GM21367 (cell line): ENCODE measurements around the gene CYB561D2.

ENCODE experiments used
- ATAC-seq: cut with Tn5 transposase; IDR thresholded peaks from one replicate; pipeline ENCODE4 v1.9.1; 2021; ENCODE audit not compliant: unreplicated experiment

CYB561D2 gene

GRCh38 chr3:50359760-50360110, 9.1 kb downstream of the CYB561D2 start:
- ATAC-seq, result no peak

GRCh38 chr3:50364573-50365079, 14.0 kb downstream of the CYB561D2 start:
- ATAC-seq, result no peak

DNA sequence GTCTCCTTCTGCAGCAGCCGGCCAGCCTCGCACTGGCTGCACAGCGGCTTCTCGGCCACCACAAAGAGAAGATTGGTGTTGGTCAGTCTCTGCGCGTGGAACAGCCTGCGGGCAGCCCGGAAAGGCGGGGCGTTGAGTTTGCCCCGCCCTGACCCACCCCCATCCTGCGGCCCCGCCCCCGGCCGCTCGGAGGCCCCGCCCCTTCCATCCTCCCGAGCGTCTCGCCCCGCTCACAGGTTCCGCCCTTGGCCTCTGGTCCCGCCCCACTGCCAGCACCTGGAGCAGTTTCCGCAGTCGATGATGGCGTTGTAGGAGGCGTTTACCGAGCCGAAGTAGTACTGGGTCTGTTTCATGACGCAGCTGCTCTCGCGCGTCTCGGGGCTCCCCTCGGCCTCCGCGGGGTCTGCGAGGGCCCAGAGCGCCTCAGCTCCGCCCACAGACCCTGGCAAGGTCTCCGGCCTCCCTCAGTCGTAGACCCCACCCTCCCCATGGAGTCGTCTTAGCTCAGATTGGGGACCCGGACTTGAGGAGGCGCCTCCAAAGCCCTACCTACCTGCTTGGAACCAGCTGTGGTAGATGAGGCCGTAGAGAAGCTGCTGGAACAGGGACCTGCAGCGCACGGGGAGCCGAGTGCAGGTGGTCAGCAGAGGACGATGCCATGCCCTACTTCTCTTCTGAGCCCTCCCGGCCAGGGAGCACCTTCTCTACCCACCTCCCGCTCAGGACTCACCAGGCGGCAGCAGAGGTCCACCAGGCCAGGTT, 14.6 kb downstream of the CYB561D2 start:
- ATAC-seq, result peak; percentile 85

DNA sequence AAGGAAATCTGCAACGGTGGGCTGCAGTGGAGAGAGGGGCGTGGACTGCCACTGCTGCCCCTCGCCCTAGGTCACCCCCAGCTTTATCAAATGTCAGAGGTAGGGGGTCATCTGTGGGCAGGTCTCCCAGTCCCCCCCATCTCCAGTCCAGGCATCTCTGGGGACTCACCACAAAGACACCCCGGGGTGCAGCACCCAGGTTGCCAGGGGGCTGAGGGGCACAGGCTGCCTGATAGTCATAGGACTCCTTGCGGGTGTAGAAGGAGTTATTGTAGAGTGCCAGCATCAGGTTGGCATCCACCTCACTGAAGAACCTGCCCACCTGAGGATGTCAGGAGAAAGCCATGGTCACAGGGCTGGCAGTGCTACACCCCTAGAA, 15.2 kb downstream of the CYB561D2 start:
- ATAC-seq, result no peak

- no peak for ATAC-seq
Measured at GRCh38 chr3:50369012-50369670, 18.5 kb downstream of the CYB561D2 start.

- no peak for ATAC-seq
Measured at GRCh38 chr3:50370594-50370993, 19.9 kb downstream of the CYB561D2 start.

DNA sequence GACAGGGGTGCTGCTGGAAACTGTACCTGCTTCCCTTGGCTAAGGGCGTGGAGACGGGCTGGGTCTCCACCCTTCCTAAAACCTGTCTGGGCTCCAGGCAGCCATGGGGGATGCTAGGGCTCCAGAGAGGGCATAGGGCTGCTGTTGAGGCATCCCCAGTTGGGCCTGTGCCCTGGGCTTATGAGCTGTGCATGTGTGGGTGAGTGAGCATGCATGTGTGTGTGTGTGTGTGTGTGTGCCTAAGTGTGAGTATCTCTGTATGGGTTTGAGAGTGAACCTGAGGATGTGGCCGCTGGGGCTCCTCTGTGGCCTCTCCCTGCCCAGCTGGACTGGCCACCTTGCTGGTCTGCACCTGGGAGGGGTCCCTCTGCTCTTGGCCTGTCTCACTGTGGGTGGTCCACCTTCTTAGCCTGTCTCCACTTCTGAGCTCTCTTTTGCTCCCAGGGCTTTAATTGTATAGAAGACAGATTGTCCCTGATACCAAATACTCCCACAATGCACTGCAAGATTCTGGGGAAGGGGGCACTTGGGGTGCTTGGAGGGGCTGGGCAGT, 20.5 kb downstream of the CYB561D2 start:
- no peak for ATAC-seq

DNA sequence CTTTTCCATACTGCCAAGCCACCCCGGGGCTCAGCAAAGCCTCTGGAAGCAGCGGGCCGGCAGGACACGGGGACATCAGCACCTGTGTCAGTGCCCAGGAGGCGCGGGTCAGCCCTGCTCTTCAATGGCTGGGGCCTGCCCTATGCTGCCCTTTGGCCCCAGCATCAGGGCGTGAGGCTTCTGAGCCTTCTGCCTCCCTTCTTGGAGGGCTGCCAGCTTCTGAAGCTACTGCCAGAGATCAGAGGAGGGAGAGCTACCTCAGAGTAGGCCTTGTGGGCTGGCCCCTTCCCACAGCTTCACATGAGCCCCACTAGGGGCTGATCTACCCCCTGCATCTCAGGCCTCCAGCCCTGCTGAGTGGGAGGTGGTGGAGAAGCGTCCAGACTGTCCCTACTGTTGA, 21.7 kb downstream of the CYB561D2 start:
- ATAC-seq, result no peak

GRCh38 chr3:50373146-50374051, 22.7 kb downstream of the CYB561D2 start:
- no peak for ATAC-seq

GRCh38 chr3:50374363-50375257, 23.9 kb downstream of the CYB561D2 start:
- ATAC-seq, result no peak

- no peak for ATAC-seq
Measured at GRCh38 chr3:50375258-50375931, 24.7 kb downstream of the CYB561D2 start.

GRCh38 chr3:50378024-50378423, 27.4 kb downstream of the CYB561D2 start:
- no peak for ATAC-seq

DNA sequence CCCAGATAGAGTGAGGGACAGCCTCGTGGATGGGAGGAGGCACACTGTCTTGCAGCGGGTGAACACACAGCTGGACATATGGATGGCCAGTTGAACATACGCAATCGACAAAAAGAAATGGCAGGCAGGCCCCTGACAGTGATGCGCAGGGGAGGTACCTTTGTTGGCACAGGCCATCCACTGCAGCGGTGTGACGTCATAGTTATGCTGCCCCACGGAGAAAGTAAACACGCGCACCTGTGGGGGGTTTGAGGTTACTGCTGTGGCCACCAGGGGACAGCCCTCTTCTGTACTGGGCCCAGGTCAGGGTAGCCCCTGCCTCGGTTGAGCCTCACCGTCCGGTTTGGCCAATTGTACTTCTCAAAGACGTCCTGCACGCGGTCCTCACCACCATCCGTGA, 28.1 kb downstream of the CYB561D2 start:
- no peak for ATAC-seq

DNA sequence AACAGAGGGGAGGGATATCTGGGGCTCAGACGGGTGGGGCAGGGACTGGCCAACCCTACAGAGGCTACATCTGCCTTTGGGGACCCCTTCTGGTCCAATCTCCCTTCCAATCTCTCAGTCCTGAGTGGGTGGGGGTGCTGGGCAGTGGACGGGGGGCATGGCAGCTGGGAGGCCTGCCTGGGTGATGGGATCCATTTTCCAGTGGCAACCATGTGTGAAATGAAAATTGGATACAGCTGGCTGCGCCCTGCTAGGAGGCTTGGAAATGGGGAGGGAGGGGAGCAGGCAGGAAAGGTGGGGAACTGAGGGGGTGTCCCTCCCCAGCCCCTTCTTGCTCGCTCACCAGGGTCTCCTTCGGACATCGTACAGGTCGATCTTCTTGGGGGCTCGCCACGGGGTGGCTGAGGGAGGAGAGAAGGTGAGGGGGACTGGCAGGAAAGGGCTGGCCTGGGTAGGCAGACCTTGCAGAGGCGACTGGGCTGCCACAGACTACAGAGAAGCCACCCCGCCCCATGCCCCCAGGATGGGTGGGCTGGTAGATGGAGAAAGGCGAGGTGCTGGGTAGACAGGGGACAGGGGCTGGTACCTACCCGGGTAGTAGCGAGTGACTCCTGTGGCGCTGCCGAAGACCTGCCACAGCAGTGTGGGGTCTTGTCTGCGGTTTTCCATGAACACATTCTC, 29.9 kb downstream of the CYB561D2 start:
- ATAC-seq, result no peak

- no peak for ATAC-seq
Measured at GRCh38 chr3:50381383-50381782, 30.7 kb downstream of the CYB561D2 start.

- no peak for ATAC-seq
Measured at GRCh38 chr3:50382722-50383121, 32.1 kb downstream of the CYB561D2 start.

DNA sequence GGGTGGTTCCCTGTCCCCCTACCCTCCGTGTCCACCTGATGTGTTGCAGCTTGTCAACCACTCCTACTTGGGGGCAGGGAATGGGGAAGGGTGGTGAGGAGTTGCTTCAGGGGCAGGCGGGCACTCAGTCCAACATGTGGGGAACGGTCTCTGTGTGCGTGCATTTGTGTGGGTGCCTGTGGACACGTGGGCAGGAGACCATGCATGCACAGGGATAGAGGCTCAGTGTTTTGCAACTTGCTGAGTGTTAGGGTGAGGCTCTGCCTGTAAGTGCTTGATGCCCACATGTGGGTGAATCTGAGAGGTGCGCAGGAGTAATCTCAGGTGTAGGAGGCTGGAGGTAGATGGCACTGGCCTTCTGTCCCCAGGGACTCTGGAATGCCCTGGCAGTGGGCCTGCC, 33.1 kb downstream of the CYB561D2 start:
- ATAC-seq, result no peak

DNA sequence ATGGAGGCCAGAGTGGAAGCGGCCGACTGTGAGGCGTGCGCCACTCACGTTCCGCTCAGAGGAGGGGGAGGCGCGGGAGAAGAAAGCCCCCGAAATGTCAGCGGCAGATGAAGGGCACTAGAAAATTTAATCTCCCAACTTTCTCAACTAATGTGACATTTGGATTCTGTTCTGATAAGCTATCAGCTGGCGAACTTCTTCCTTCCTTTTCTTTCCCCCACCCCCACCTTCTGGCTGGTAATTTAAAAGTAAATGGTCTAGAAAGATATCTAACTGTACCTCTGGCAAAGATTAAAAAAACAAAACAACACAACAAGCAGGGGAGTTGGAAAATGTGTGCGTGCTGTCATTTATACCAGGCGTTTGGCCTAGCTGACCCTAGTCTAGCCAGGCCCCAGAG, 35.1 kb downstream of the CYB561D2 start:
- no peak for ATAC-seq
